Esophagus muscularis mucosa (tissue), 3 donors: Measurements from ENCODE around the gene AHR.
"Not testable (repeated sequence)": the region's sequence is repeated elsewhere in the genome, so short reads cannot be mapped to it uniquely, and the experiment has no call there.

Experiments
- POLR2A ChIP-seq: fragments of 450-650 bp; IDR thresholded peaks from one replicate; pipeline ENCODE4 v1.6.1; 2017; ENCODE audit warnings: antibody characterized with exemption, moderate library complexity, mild to moderate bottlenecking, low read depth
- POLR2AphosphoS5 ChIP-seq, 2 donors: sonication (generic); formaldehyde crosslinking; IDR thresholded peaks; one replicate each; pipeline ENCODE4 v1.6.1; 2017; ENCODE audit warnings: antibody characterized with exemption in 2 of 2
- TF ChIP-seq, protein P1 (sequence below), 3 experiments: fragments of 200-600 bp in 2 of 3; fragments of 450-650 bp in 1 of 3; sonication (generic) in 2 of 3; IDR thresholded peaks; one replicate each; pipeline ENCODE4 v1.5.1; 2017 to 2019; ENCODE audit warnings: antibody characterized with exemption in 3 of 3, mild to moderate bottlenecking in 2 of 3, moderate library complexity in 1 of 3

DNA sequence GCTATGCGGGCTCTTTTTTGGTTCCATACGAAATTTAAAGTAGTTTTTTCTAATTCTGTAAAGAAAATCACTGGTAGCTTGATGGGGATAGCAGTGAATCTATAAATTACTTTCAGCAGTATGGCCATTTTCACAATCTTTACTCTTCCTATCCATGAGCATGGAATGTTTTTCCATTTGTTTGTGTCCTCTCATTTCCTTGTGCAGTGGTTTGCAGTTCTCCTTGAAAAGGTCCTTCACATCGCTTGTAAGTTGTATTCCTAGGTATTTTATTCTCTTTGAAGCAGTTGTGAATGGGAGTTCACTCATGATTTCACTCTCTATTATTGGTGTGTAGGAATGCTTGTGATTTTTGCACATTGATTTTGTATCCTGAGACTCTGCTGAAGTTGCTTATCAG, 51.9 kb downstream of the AHR start:
- TF ChIP-seq, protein P1, sequence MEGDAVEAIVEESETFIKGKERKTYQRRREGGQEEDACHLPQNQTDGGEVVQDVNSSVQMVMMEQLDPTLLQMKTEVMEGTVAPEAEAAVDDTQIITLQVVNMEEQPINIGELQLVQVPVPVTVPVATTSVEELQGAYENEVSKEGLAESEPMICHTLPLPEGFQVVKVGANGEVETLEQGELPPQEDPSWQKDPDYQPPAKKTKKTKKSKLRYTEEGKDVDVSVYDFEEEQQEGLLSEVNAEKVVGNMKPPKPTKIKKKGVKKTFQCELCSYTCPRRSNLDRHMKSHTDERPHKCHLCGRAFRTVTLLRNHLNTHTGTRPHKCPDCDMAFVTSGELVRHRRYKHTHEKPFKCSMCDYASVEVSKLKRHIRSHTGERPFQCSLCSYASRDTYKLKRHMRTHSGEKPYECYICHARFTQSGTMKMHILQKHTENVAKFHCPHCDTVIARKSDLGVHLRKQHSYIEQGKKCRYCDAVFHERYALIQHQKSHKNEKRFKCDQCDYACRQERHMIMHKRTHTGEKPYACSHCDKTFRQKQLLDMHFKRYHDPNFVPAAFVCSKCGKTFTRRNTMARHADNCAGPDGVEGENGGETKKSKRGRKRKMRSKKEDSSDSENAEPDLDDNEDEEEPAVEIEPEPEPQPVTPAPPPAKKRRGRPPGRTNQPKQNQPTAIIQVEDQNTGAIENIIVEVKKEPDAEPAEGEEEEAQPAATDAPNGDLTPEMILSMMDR (IDR thresholded peaks at IDR 0.05): not testable (repeated sequence)
- not testable (repeated sequence) for TF ChIP-seq POLR2AphosphoS5 (IDR thresholded peaks at IDR 0.05); POLR2A
